Activated CD8-positive, alpha-beta T cell treated with anti-CD3 and anti-CD28 coated beads for 36 hours (primary cell): ENCODE data around the gene MAST4. TPM values are rescaled to one million over a fixed set of nuclear protein-coding genes. Genes with fewer than 3 reads are reported as not detected.

Experiments
- ATAC-seq: fragments of 200-7000 bp; cut with Tn5 transposase; one replicate; pipeline ENCODE4 v1.10.0; 2021; ENCODE audit warnings: mild to moderate bottlenecking, moderate library complexity
- CTCF ChIA-PET: fragments of 350-600 bp; sonication (Branson Sonifier 250); formaldehyde crosslinking; loops from one replicate; lab custom pipeline; 2021; ENCODE audit warnings: antibody characterized with exemption; lab: Charles Lee
- POLR2A ChIA-PET: fragments of 350-600 bp; sonication (Branson Sonifier 250); formaldehyde crosslinking; loops from one replicate; lab custom pipeline; 2021; ENCODE audit warnings: antibody characterized with exemption; lab: Charles Lee
- DNase-seq: peaks from one replicate; pipeline ENCODE4 v3.0.0-alpha.2; 2020
- H3K27ac Mint-ChIP-seq: one replicate; pipeline ENCODE4 v1.8.0; 2021; ENCODE audit warnings: mild to moderate bottlenecking, mixed read lengths
- H3K27me3 Mint-ChIP-seq: one replicate; pipeline ENCODE4 v1.8.0; 2021; ENCODE audit warnings: mixed read lengths
- H3K36me3 Mint-ChIP-seq: one replicate; pipeline ENCODE4 v1.8.0; 2021; ENCODE audit warnings: low read depth, mixed read lengths
- H3K4me1 Mint-ChIP-seq: one replicate; pipeline ENCODE4 v1.8.0; 2021; ENCODE audit warnings: low read depth, mixed read lengths
- H3K4me3 Mint-ChIP-seq: one replicate; pipeline ENCODE4 v1.8.0; 2021; ENCODE audit warnings: mild to moderate bottlenecking, moderate library complexity, mixed read lengths
- H3K9me3 Mint-ChIP-seq: one replicate; pipeline ENCODE4 v1.8.0; 2021; ENCODE audit warnings: mixed read lengths
- intact Hi-C: fragments of 100-400 bp; cut with micrococcal nuclease; formaldehyde crosslinking; loops from one replicate; pipeline ENCODE4 v1.10.0; 2022
- total RNA-seq, 2 experiments: library from RNA; stranded (reverse); gene quantifications; one replicate each; pipeline ENCODE4 v1.2.3, GENCODE V29; 2021
- TF ChIP-seq, protein P1 (sequence below): fragments of 200-600 bp; IDR thresholded peaks from one replicate; pipeline ENCODE4 v1.8.0; 2022; ENCODE audit warnings: antibody characterized with exemption, mild to moderate bottlenecking

MAST4 gene
- total RNA-seq, 2 experiments from 2014 or later = 7.6 to 10.0 TPM

DNA sequence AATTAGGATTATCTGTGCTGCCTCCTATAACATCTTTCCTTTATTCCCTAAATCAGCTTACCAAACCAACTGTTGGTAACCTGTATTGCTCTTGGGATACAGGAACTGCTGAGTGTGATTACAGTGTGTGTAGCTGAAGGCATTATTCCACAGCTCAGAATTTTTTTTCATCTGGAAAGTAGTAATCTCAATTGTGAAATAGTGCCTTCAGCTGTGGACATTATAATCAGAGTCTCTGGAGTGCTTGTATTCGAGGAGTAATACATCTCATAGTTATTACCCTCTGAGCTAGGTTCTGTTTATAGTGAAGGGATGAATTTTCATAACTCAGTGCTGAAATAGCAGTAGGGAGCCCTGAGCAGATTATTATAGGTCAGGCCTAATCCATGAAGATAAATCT is 199.5 kb downstream of the MAST4 start:
- DNase-seq (no peak), ATAC-seq (no peak)
- ChIA-PET POLR2A (no interaction called here), CTCF (interaction anchor here (1.4 kb wide), 1 partner anchor 489 kb away, joined by 5 read pairs; no protein-coding TSS in a partner anchor)
- TF ChIP-seq, protein P1, sequence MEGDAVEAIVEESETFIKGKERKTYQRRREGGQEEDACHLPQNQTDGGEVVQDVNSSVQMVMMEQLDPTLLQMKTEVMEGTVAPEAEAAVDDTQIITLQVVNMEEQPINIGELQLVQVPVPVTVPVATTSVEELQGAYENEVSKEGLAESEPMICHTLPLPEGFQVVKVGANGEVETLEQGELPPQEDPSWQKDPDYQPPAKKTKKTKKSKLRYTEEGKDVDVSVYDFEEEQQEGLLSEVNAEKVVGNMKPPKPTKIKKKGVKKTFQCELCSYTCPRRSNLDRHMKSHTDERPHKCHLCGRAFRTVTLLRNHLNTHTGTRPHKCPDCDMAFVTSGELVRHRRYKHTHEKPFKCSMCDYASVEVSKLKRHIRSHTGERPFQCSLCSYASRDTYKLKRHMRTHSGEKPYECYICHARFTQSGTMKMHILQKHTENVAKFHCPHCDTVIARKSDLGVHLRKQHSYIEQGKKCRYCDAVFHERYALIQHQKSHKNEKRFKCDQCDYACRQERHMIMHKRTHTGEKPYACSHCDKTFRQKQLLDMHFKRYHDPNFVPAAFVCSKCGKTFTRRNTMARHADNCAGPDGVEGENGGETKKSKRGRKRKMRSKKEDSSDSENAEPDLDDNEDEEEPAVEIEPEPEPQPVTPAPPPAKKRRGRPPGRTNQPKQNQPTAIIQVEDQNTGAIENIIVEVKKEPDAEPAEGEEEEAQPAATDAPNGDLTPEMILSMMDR = no peak
- Mint-ChIP-seq H3K4me3 (no peak overlapping the region), H3K4me1 (no peaks in the 10 kb centered on the region), H3K9me3 (no peaks in the 10 kb centered on the region), H3K27ac (no peak overlapping the region), H3K36me3 (no peaks in the 10 kb centered on the region), H3K27me3 (peaks cover 27% of the 10 kb centered on the region)
- intact Hi-C loops = no loop called here

DNA sequence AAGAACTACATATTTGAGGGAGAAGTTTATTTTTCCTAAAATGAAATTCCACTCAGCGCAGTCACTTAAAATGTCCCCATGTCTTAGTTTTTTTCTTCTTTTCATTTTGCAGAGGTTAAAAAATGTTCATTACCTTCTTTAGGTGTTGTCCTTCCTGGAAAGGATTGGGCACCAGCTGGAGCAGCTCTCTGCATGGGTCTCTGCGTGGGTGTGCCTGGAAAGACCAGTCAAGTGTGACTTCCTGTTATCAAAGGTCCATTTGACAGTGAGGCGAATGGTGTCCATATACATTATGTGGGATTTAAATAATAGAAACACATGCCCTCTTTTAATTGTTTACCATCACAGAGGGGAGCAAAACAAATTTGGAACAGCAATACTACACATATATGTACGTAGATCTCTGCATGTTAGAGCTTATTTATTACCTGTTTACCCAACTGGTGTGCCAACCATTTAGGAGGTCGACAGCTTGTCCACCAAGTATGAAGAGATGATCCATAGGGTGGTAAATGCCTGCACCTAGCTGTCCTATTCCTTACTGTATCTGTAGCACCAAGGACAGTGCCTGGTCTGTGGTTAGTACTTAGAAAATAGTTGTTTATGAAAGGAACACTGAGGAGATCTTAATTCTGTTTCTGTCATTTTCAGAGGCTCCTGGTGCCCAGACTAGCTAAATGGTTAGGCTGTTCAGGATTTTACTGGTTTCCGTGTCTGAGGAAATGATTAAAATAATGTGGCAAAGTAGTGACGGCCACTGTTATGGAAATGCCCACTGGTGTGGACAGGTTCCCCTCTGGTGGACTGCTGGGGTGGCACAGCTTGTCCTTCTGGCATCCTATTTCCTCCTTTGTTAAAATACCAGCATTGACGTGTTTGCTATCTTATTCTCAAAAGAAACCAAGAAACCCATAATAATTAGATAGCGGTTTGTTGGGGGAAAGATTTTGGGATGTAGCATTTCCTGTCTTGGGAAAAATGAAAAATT is 200.4 kb downstream of the MAST4 start:
- DNase-seq (no peak), ATAC-seq (no peak)
- H3K27ac Mint-ChIP-seq = no peak overlapping the region
- POLR2A ChIA-PET = no interaction called here
- H3K4me1 Mint-ChIP-seq = no peaks in the 10 kb centered on the region
- no peaks in the 10 kb centered on the region for H3K36me3 Mint-ChIP-seq
- TF ChIP-seq, protein P1 = no peak
- H3K4me3 Mint-ChIP-seq = no peak overlapping the region
- CTCF ChIA-PET = interaction anchor here (1.4 to 1.5 kb wide), 2 partner anchors 18 to 490 kb away, joined by 4 to 5 read pairs; no protein-coding TSS in a partner anchor
- intact Hi-C loops = no loop called here
- H3K27me3 Mint-ChIP-seq = peaks cover 27% of the 10 kb centered on the region
- no peaks in the 10 kb centered on the region for H3K9me3 Mint-ChIP-seq

DNA sequence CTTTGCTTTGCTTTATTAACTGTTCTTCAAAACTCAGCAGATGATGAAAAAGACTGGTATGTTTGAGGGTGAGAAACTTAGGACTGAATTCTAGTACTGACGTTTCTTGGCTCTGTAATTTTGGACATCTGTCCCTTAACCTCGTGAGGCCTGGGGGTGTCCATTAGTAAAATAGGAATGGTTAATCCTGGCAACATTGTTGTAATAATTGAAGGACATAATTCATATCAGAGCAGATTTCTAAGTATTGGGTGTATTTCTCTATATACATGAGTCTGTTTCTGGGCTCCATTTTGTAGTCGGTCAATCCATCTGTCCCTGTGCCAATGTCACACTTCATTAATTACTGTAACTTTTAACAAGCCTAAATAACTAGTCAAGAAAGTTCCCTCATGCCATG is 206.7 kb downstream of the MAST4 start:
- ATAC-seq = no peak
- ChIA-PET CTCF (interaction anchor here (1.0 kb wide), 1 partner anchor 62 kb away, joined by 3 read pairs; no protein-coding TSS in a partner anchor), POLR2A (no interaction called here)

DNA sequence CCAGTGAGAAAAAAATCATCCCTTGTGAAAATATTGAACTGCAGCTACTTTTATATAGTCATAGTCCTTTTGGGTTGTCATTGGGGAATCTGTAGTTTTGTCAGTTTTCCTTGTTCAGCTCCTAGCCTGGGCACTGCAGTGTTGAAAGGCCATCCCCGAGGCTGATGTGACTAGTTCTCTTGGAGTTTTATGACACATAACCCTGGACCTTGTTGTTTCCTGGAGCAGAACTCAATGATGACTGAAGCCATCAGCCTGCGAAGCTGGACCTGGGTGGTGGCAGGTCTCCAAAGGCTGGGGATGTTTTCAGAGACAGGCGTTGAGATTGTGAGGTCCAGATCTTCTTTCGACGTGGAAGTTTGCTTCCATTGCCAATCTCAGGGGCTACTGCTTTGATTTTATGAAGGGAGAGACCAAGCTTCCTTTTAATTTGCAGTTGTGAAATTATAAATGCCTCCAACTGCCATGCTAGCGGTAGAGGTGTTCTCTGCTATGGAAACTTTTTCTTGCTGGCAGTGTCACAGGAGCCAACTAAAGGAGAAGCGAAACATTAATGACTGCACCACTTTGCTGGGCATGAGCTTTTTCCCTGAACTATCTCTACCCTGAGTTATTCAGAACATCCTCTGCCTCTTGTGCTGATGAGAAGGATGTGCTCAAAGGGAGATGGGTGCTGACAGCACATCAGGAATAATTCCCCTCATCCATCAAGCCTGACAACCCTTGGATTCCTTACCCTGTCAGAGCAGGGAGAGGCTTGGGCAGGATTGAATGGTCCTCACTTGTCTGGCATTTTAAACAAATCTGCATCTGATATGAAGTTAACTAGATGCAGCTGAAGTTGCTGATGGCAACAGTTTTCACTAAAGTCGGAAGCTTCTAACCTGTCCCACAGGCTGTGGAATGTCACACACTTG is 209.6 kb downstream of the MAST4 start:
- ChIA-PET CTCF (interaction anchor here (1.5 kb wide), 1 partner anchor 14 kb away, joined by 4 read pairs; no protein-coding TSS in a partner anchor), POLR2A (no interaction called here)
- H3K27ac Mint-ChIP-seq = no peak overlapping the region
- intact Hi-C loops = no loop called here
- peaks cover 2% of the 10 kb centered on the region for H3K4me1 Mint-ChIP-seq
- TF ChIP-seq, protein P1 = no peak
- peaks cover 16% of the 10 kb centered on the region for H3K27me3 Mint-ChIP-seq
- no peak for DNase-seq
- no peaks in the 10 kb centered on the region for H3K9me3 Mint-ChIP-seq
- ATAC-seq = no peak
- no peaks in the 10 kb centered on the region for H3K36me3 Mint-ChIP-seq
- H3K4me3 Mint-ChIP-seq = no peak overlapping the region

More for the DNA sequence above, 206.7 kb downstream of the MAST4 start:
- Mint-ChIP-seq H3K4me1 (no peaks in the 10 kb centered on the region), H3K36me3 (no peaks in the 10 kb centered on the region), H3K9me3 (no peaks in the 10 kb centered on the region), H3K27me3 (peaks cover 30% of the 10 kb centered on the region), H3K4me3 (no peak overlapping the region), H3K27ac (no peak overlapping the region)
- TF ChIP-seq, protein P1 = no peak
- no peak for DNase-seq
- intact Hi-C loops = no loop called here
